HG02642 (cell line): ENCODE data around the gene FRMD8.
"Not testable (repeated sequence)": the region's sequence is repeated elsewhere in the genome, so short reads cannot be mapped to it uniquely, and the experiment has no call there.

Source experiments
- ATAC-seq: cut with Tn5 transposase; IDR thresholded peaks from one replicate; pipeline ENCODE4 v1.9.1; 2021; ENCODE audit warnings: mild to moderate bottlenecking; ENCODE audit not compliant: unreplicated experiment, poor library complexity

FRMD8 gene

DNA sequence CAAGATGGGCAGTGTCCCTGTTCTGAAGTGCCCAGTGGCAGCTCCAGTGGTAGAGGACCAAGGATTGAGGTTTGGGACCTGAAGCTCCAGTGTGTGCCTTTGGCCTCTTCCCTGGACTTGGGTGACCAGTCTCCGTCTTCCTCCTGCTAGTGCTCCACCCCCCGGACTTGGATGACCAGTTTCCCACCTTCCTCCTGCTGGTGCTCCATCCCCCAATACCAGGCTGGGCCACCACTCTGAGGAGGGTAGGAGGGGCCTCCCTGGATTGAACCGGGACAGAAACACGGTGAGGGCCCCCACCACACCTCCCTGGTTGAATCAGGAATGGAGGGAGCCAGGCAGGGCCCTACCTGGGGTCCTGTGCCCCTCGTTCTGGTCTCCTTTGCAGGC is 25.2 kb downstream of the FRMD8 start:
- ATAC-seq, result no peak

DNA sequence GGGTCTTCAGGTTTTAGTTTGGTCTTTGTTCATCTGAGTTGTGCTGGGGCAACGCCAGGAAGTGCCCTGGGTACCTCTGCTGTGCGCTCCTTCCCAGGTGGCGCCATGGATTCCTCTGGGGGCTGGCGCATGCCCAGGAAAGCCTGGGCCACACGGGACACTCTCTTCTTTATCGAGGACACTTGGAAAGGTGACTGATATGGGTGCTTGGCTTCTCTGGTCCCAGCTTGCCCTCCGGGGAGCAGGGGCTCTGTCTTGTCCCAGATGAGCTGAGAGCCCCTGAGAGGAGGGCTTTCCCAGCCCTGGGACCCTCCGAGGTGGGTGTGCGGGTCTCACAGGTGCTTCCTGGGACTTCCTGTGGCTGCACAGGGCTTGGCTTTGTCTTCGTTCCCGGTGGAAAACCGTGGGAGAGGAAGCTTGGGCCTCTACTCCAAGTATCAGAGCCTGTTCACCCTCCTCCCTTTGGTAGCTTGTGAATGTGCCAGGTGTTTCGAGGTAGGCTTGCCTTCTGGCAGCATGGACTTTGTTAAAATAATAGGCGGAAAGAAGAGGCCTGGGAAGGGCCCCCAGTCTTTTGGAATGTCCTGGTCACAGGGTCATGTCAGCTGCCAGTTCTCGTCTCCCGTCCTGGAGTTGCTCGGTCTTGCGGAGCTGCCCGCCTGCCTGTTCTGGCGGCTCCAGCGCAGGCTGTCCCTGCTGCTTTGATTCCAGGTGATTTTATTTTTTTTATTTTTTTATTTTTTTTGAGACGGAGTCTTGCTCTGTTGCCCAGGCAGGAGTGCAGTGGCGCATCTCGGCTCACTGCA is 26.0 kb downstream of the FRMD8 start:
- no peak for ATAC-seq

DNA sequence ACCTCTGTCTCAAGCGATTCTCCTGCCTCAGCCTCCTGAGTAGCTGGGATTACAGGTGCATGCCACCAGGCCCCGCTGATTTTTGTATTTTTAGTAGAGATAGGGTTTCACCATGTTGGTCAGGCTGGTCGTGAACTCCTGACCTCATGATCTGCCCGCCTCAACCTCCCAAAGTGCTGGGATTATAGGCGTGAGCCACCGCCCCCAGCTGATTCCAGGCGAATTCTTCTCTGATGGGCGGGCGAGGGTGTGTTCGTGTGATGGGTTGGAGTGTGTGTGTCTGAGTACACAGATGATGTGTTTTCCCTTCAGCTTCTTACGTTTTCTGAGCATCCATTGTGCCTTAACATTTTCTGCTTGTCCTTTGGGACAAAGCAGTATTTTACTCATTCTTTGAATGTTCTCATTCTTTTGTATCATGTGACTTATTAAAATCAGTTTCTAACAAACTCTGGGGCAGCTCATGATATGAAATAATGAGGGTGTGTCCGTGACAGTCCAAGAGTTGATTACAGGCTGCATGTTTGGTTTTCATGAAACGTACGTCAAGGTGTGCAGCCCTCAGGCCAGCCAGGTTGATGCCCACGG is 26.7 kb downstream of the FRMD8 start:
- not testable (repeated sequence) for ATAC-seq

DNA sequence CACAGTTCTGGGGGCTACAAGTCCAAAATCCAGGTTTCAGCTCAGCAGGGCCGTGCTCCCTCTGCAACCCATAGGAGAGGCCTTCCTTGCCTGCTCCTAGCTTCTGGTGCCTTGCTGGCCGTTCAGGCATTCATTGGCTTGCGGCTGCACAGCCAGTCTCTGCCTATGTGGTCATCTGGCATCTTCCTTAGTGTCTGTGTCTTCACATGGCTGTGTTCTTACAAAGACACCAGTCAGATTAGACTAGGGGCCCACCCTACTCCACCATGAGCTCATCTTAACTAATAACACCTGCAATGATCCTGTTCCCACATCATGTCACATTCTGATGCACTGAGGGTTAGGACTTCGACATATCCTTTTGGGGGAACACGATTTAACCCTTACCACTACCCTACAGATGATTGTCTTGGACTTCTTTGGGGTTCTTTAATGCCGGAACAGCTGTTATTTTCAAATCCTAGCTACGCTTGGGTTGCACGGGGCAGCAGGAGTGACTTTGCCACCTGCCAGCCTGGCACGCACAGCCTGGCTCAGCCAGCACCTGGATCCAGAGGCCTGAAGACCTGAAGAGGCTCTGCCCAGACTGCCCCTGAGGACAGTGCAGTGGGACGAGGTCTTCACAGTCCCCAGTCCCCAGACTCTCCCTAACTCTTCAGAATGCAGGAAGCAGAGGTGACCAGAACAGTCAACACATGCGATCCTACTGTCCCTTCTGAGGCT is 28.5 kb downstream of the FRMD8 start:
- no peak for ATAC-seq

DNA sequence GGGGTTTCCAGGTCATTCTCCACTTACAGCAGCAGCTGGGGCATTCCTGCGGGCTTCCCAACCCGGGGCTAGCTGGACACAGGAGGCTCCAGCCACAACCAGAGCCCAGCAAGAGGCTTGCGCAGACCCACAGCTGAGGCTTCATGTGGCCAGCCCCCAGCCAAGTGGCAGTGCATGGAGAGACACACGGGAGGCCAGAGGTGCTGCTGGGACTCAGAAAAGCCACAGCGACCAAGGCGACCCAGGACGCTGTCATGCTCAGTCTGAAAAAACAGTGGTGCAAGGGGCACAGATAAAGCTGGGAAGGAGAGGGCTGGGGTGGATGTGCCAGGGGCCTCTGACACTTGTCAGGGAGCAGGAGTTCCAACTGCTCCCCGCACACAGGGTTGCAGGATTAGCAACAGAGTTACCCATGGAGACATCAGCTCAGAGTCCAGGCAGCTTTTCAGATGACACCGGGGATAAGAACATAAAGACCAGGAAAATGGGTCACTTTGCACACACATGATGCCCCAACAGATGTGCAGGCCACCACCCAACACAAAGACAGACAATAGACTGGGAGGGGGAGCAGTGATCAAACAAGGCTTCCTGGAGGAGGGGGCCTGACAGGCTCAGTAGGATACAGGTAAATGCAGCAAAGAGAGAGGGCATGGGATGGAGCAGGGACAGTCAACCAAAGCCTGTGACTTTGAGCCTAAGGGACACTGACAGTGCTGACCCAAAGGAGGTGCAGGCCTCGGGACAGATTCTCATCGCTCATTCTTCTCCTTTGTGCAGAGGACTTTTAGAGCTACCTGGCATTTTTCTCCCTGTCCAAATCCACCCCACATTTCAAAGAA is 29.3 kb downstream of the FRMD8 start:
- ATAC-seq, result no peak

DNA sequence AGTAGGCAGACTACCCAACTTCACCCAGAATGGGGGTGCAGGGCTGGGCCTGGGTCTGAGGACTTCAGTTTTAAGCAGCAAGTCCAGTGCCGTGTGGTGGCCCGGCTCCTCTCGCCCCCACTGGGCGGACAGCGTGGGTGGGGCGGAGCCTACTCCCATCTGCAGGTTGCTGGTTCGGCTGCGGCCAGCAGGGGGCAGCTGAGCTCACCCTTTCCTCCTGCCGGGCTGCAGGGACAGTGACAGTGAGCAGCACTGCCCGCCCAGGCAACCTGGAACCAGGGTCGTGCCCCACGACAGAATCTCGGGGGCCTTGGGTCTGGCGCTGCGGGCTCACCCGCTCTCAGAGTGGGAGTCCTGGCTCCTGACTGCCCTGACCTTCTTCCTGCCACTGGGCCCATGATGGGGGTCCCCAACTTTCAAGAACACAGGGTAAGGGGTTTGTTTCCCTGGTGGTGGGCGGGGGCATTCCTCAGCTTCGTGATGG is 29.9 kb downstream of the FRMD8 start:
- ATAC-seq, result peak; percentile 34

DNA sequence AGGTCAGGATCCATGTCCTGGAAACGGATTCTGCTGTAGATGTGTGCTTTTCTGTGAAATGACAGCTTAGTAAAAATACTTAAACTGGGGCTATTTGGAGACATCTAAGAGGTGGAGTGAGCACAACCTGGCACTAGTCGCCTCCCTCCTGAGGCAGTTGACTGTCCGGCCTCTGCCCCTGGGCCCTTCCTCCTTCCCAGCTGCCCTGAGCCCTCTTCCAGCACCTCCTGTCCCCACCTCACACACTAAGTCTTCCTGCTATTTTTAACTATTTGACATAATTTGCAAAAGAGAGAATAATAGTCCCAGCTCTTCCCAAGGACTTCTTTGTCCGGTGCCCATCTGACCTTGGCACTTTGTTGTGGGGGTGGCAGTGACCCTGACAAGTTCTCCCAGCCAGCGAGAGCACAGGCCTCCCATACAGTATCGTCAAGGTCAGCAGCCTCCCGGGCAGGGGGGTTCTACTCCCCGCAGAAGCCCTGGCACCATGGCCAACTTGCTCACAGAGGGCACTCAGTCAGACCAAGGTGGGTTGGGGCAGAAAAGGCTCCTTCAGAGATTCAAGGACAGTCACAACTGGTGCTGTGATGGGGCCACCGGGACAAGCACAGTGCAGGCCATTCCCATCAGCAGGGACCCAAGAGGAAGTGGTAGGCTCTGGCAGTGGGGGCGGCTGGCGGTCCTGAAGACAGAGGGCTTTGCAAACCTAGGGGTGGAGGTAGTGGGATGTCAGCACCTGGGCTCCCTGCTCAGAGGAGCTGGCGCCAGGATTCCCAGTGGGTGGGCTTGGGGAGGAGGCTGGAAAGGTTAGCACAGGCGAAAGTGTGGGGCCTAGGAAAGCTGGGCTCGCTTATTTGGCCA is 30.6 kb downstream of the FRMD8 start:
- no peak for ATAC-seq

DNA sequence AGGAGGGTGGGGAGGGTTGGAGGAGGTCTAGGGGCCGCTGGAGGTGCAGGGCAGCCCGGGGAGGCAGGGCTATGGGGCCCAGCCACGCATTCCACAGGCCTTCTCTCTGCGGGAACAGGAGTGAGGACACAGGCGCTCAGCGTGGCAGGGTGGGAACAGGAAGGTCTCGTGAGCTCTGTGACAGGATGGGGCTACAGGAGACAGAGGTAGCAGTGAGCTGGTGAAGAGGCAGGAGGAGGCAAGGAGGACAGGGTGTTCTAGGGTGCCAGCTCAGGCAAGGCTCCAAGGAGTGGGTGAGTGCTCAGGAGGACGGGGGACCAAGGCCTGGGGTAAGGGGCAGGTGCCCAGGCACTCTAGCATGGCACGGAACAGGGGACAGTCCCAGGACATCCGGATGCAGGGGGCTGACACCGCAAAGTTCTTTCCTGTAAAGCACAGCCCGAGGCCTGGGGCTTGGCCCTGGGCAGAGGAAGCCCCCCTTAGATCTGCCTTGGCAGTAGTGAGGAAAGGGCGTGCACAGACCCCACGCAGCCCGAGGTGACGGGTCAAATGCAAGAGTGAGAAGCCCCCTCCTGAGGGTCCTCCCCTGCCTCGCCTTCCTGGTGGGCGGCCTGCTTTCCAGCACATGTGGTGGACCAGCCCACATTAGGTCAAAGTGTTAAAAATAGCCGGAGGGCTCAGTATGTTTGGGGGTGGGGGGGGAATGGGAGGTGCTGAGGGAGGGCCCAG is 31.4 kb downstream of the FRMD8 start:
- no peak for ATAC-seq

DNA sequence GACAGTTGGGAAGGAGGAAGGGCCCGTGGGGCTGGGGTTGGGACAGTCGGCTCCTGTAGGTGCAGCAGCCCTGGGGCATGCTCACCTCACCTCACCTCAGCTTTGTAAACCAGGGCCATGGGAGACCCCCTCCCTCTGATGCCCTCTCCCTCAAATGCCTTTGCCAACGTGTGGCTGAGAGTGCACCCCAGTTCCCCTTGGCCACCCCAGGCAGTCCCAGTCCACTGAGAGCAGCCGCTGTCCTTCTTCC is 31.9 kb downstream of the FRMD8 start:
- peak; percentile 1 for ATAC-seq

DNA sequence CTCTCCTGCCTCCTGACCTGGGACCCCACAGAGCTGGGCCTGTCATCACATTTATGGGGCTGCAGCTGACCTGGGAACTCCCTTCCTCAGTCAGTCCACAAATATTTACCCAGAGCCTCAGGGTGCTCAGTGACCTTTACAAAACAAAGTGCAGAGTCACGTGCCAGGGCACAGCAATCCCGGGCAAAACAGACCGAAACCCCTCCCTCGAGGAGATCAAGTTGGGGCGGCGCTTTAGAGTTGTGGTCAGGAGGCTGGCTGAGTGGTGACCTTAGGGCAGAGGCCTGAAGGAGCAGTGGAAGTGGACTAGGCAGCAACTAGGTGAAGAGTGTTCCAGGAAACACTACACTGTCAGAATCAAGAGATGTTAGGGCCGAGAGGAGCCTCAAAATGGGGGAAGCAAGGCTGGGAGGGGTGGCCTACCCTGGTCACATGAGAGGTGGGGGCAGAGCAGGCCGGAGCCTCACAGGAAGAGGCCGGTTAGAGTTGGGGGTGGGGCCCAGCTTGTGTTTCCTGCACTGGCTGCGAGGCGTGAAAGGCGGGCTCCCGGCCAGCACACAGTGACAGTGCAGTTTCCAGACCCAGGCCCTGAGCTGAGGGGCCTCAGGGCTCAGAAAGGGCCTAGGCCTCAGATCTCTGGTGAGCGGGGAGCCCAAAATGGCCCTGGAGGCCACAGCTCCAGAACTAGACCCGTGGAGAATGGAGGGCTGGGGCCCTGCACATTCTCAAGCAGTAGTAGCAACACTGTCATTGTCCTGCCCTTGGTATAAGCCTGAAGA is 32.4 kb downstream of the FRMD8 start:
- peak; percentile 43 for ATAC-seq

DNA sequence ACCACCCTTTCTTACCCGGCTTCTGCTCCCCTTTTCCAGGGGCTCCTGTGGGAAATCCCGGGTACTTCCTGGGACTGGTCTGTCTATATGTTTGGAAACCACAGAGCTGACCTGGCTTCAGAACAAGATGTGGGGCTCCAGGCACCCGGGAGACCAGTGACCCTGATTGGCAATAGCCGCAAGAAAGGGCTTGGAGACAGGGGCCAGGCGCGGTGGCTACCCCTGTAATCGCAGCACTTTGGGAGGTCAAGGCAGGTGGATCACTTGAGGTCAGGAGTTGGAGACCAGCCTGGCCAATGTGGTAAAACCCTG is 33.0 kb downstream of the FRMD8 start:
- no peak for ATAC-seq

DNA sequence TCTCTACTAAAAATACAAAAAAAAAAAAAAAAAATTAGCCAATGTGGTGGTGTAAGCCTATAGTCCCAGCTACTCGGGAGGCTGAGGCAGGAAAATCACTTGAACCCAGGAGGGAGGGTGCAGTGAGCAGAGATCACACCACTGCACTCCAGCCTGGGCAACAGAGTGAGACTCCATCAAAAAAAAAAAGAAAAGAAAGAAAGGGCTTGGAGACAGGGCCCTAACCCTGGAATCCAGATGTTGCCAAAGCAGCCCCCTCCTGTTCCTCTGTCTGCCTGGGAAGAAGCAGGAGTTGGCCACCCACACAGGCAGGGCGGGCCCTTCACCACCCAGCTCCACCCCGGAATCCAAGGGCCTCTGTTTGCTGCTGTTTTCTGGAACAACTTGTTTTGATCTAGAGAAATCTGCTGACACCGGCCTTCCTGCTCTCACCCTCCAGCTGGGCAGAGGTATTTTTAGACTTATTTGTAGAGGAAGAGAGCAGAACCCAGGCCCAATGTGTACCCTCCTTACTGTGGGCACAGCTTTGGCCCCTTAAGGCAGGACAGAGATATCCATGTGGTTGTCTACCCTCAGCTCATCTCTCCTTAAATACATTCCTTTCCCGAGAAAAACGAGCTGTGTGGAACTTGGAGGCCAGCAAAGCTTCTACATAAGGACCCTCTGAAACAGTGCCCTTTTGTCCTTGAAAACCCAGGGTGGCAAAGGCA is 33.5 kb downstream of the FRMD8 start:
- ATAC-seq, result no peak

DNA sequence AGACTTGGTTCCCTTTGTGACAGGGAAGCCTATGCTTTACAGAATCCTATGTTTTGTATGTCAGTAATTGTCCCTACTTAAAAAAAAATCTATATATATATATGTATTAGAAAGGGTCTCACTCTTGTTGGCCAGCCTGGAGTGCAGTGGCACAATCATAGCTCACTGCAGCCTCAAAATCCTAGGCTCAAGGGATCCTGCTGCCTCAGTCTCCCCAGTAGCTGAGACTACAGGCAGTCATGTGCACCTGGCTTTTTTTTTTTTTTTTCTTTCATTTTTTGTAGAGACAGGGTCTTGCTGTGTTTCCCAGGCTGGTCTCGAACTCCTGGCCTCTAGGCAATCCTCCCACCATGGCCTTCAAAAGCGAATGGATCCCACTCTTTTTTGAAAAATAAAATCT is 34.1 kb downstream of the FRMD8 start:
- ATAC-seq, result no peak

DNA sequence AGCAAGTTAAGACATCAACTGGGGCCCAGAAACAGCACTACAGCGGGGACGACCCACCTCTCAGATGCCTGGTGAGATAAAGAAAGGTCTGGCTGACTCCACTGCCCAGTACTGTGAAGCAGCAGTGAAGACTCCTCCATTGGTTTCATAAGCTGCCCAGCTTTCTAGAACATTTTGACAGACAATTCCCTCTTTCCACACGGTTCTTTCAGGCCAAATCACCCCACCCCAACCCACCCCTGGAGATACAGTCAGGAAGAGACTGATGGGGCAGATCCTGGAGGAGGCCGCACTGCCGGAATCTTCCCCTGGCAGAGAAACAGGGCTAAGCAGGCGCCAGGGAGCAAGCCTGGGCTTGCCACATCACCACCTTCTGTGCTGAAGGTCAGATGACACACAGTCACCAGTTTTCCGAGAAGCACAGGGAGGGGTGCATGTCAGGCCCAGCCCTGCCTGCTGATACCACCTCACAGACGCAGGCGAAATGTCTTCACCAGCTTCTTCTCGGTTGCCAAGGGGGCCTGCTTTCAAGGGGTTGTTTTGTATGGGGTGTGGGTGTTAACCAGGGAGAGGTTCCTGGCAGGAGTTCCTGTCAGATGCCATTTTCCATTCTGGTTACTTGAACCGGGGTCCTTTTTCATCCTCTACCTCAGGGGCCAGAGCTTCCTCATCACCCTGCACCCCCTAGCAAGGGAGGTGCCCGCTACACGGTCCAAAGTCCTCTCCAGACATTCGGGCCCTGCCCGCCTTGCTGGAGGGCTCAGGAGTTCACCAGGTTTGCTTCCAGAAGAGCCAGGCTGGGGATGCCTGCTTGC is 34.7 kb downstream of the FRMD8 start:
- no peak for ATAC-seq

DNA sequence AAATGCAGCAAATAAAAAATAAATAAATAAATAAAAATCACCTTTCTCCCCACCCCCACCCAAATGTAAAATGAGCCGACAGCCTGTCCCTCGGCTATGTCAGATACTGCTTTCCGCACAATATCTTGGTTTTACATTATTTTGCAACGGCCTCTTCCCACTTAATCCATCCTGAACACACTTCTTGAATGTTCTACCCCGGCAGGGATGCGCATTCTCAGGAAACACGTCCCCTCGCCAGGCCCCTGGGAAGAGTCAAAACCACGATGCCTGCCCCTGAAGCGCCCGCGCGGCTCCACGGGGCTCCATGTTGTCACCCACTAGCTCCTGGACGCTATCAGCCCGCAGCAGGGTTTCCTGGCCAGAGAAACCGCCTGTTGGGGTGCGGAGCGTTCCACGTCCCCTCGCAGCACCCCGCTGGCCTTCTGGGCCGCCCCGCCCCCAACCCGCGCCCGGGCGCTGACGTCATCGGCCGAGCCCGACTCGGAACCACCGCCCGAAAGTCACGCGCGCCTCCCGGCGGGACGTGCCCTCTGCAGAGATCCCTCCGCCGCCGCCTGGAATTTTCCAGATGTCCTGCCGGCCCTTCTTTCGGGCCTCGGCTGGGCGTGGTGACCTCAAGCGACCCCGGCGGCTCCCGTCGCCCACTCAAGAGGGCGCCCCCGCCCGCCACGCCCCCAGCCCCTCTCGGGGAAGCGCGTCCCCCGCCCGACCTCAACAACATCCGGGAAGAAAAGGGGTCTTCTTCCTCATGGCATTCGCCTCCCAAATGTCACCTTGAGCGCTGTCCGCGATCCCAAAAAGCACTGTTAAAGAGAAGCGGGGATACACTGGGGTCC is 35.6 kb downstream of the FRMD8 start:
- peak; percentile 31 for ATAC-seq
